ENCODE measurements around the gene SLC1A7.

- TF ChIP-seq L3MBTL2 (conservative IDR thresholded peaks at IDR 0.05) (no peak), NFRKB (IDR thresholded peaks at IDR 0.05) (no peak), CTBP1 (IDR thresholded peaks at IDR 0.05; ENCODE audit: borderline replicate concordance) (no peak), ZNF384 (IDR thresholded peaks at IDR 0.05) (no peak), PKNOX1 (IDR thresholded peaks at IDR 0.05) (no peak), ELF4 (IDR thresholded peaks at IDR 0.05) (no peak), ARNT (IDR thresholded peaks at IDR 0.05) (no peak), BHLHE40 (IDR thresholded peaks at IDR 0.05; ENCODE audit: borderline replicate concordance) (no peak), SUZ12 (IDR thresholded peaks at IDR 0.05) (no peak), FOXM1 (IDR thresholded peaks at IDR 0.05; ENCODE audit: borderline replicate concordance) (no peak), SP1 (IDR thresholded peaks at IDR 0.05) (no peak), FOXK2 (IDR thresholded peaks at IDR 0.05) (no peak), TARDBP (IDR thresholded peaks at IDR 0.05) (no peak)
Observed at GRCh38 chr1:53067886-53068285, 74.6 kb downstream of the SLC1A7 start.

All from HEK293T (cell line).